ENCODE data around the gene CRABP2. TPM values are rescaled to one million over a fixed set of nuclear protein-coding genes. Genes with fewer than 3 reads are reported as not detected.

The CRABP2 gene
- total and polyA plus RNA-seq, 2 donors (not counting 1 experiment from before 2014, with no cell fraction given), result 0.89 to 1.2 TPM

DNA sequence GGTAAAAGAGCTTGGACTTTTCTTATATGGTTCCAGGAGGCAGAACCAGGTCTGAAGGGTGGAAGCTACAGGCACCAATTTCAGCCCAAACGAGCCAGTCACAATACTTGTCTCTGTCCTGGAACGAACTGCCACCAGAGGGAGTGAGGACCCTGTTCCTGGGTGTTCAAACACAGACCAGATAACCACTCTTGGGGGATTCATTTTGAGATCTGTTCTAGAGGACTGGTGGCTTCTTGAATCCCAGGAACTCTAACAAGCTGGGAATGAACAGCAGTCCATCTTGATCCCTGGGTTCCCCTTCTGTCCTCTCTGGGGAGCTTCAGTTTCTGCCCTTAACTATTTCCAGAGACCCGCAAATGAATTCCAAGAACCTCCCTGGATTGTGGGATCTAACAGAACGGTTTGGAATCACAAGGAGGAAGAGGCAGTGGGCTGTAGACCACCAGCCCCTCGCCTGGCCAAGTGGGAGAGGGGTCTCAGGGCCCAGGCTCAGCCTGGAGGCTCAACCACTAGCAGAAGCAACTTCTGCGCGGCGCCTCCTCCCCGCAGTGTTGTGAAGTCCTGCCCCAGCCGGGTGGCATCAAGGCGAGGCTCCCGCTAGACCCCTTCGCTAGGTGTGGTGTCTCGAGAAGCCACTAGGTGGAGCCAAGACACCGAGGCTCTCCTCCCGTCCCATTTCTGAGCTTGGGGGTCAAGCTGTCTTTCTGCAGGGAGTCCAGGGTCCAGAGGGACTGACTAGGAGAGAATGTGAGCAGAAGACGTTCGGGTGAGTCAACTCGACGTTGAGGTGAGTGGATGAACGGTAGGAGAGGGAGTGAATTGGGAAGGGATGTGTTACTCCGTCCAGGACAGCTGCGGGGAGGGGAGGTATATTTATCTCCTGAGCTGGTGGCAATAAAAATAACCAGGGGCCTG is 16.1 kb downstream of the CRABP2 start:
- intact Hi-C loops (cut with micrococcal nuclease), result loop anchor here (1.0 to 5.0 kb wide), 4 partner anchors 17 to 78 kb away; partner anchors contain the start of gene PRCC
- no peak overlapping the region for H3K4me3 Mint-ChIP-seq
- Histone ChIP-seq H3K4me1 (ENCODE audit: control insufficient read depth in 2 of 2, insufficient read depth in 2 of 2, low read length in 2 of 2) (peaks cover 11 to 25% of the 10 kb centered on the region in 2 donors), H3K36me3 (replicated peaks in 1 of 2; ENCODE audit: control extremely low read depth in 1 of 2, control insufficient read depth in 1 of 2, extremely low read depth in 1 of 2, insufficient read depth in 2 of 2, low read length in 1 of 2) (no peaks in the 10 kb centered on the region), H3K4me2 (replicated peaks; ENCODE audit: low read depth, low read length, poor library complexity, severe bottlenecking) (peak overlapping the region; percentile 37), H3K27ac (ENCODE audit: low read length in 2 of 2) (no peak overlapping the region), H2AFZ (ENCODE audit: insufficient read depth, low read depth, low read length, poor library complexity, severe bottlenecking) (peak overlapping the region; percentile 45), H3K4me3 (ENCODE audit: control extremely low read depth in 1 of 5, extremely low read depth in 1 of 5, insufficient read depth in 1 of 5, low read depth in 2 of 5, low read length in 4 of 5) (no peak overlapping the region), H3K9me3 (ENCODE audit: control extremely low read depth in 1 of 3, control insufficient read depth in 2 of 3, insufficient read depth in 1 of 3, low read length in 2 of 3) (peaks cover 0 to 3% (median 0%) of the 10 kb centered on the region in 3 donors), H3K9ac (ENCODE audit: low read length) (no peak overlapping the region), H4K20me1 (ENCODE audit: control insufficient read depth, insufficient read depth, low read length, poor library complexity, severe bottlenecking) (no peaks in the 10 kb centered on the region), H3K27me3 (replicated peaks in 1 of 4; ENCODE audit: control extremely low read depth in 1 of 4, control insufficient read depth in 3 of 4, insufficient read depth in 4 of 4, low read length in 3 of 4) (peaks cover 0 to 68% (median 31%) of the 10 kb centered on the region in 4 experiments), H3K79me2 (ENCODE audit: control insufficient read depth, insufficient read depth, low read length) (no peaks in the 10 kb centered on the region)
- ATAC-seq (ENCODE audit: low read depth) (peak; percentile 98), DNase-seq (peak; percentile 85)
- 5% methylated on average over 21 of the region's 23 CpGs for WGBS (ENCODE audit: insufficient coverage)
- H3K4me1 Mint-ChIP-seq, result peaks cover 19% of the 10 kb centered on the region
- H3K27me3 Mint-ChIP-seq, result peaks cover 48% of the 10 kb centered on the region
- TF ChIP-seq EZH2 (IDR thresholded peaks at IDR 0.05; ENCODE audit: borderline replicate concordance, insufficient read depth, low read depth, low read length, poor library complexity, severe bottlenecking), result no peak
- TF ChIP-seq, protein P1, sequence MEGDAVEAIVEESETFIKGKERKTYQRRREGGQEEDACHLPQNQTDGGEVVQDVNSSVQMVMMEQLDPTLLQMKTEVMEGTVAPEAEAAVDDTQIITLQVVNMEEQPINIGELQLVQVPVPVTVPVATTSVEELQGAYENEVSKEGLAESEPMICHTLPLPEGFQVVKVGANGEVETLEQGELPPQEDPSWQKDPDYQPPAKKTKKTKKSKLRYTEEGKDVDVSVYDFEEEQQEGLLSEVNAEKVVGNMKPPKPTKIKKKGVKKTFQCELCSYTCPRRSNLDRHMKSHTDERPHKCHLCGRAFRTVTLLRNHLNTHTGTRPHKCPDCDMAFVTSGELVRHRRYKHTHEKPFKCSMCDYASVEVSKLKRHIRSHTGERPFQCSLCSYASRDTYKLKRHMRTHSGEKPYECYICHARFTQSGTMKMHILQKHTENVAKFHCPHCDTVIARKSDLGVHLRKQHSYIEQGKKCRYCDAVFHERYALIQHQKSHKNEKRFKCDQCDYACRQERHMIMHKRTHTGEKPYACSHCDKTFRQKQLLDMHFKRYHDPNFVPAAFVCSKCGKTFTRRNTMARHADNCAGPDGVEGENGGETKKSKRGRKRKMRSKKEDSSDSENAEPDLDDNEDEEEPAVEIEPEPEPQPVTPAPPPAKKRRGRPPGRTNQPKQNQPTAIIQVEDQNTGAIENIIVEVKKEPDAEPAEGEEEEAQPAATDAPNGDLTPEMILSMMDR (IDR thresholded peaks at IDR 0.05), result peak; percentile 95
- no peaks in the 10 kb centered on the region for H3K9me3 Mint-ChIP-seq (ENCODE audit: insufficient read depth)
- no peak overlapping the region for H3K27ac Mint-ChIP-seq
- ChIA-PET CTCF (interaction anchor here (0.6 to 7.0 kb wide), 49 partner anchors 9 to 468 kb away, joined by 3 to 245 read pairs (median 5); partner anchors contain the start of genes CRABP2, HAPLN2, HDGF and ISG20L2), POLR2A (interaction anchor here (0.6 to 1.4 kb wide), 2 partner anchors 18 to 39 kb away, joined by 3 to 7 read pairs; partner anchors contain the start of genes ISG20L2 and METTL25B)
